Colonic mucosa (tissue), 4 donors: ENCODE measurements around the gene UBTD2. TPM values are rescaled to one million over a fixed set of nuclear protein-coding genes. Genes with fewer than 3 reads are reported as not detected.

ENCODE experiments used
- DNase-seq: peaks from one replicate; pipeline ENCODE4 v3.0.0-alpha.2; 2020
- H3K27ac ChIP-seq: fragments of 200-600 bp; one replicate; pipeline ENCODE4 v1.8.0; 2021
- H3K27me3 ChIP-seq: fragments of 200-600 bp; one replicate; pipeline ENCODE4 v1.8.0; 2021
- H3K36me3 ChIP-seq: fragments of 200-600 bp; one replicate; pipeline ENCODE4 v1.8.0; 2021
- H3K4me1 ChIP-seq: fragments of 200-600 bp; one replicate; pipeline ENCODE4 v1.8.0; 2021; ENCODE audit warnings: mild to moderate bottlenecking
- H3K4me3 ChIP-seq: fragments of 200-600 bp; one replicate; pipeline ENCODE4 v1.8.0; 2021
- H3K9ac ChIP-seq, 2 donors: one replicate each; pipeline ENCODE4 v1.7.0; 2013; ENCODE audit warnings: control low read depth in 2 of 2, low read depth in 2 of 2, low read length in 2 of 2
- H3K9me3 ChIP-seq: fragments of 200-600 bp; one replicate; pipeline ENCODE4 v1.8.0; 2021
- CTCF ChIP-seq: fragments of 200-600 bp; IDR thresholded peaks from one replicate; pipeline ENCODE4 v1.8.0; 2022; ENCODE audit warnings: antibody characterized with exemption, mild to moderate bottlenecking
- intact Hi-C: fragments of 100-400 bp; cut with DNase I; formaldehyde crosslinking; loops from one replicate; pipeline ENCODE4 v1.14.1; 2022
- total RNA-seq, 2 donors: library from RNA; stranded (reverse); fragmentation: NEBNext Ultra II Directional in 1 of 2; extraction: Animal tissue kit (Norgen Biotek cat#: 25700) in 1 of 2; gene quantifications; one replicate each; pipeline ENCODE4 v1.2.1, GENCODE V29; 2021
- donor health status: healthy.
- donor health status: DM: no; HTN: no; CAD: no.
- donor health status: DM: no; HTN: no; CAD: no.

Gene UBTD2
- total RNA-seq, 2 donors from 2014 or later = 15.4 to 24.3 TPM

GRCh38 chr5:172224996-172225395 lies 58.6 kb downstream of the UBTD2 start:
- Histone ChIP-seq H3K36me3 (no peaks in the 10 kb centered on the region), H3K9me3 (no peaks in the 10 kb centered on the region), H3K27ac (no peak overlapping the region), H3K9ac (no peak overlapping the region), H3K4me3 (no peak overlapping the region), H3K27me3 (no peaks in the 10 kb centered on the region), H3K4me1 (no peaks in the 10 kb centered on the region)
- no peak for DNase-seq
- intact Hi-C loops = no loop called here
- no peak for TF ChIP-seq CTCF

- intact Hi-C loops = no loop called here
- no peaks in the 10 kb centered on the region for H3K4me1 ChIP-seq
- H3K36me3 ChIP-seq = no peaks in the 10 kb centered on the region
- TF ChIP-seq CTCF = no peak
- H3K9ac ChIP-seq = no peak overlapping the region
- H3K27ac ChIP-seq = no peak overlapping the region
- no peaks in the 10 kb centered on the region for H3K27me3 ChIP-seq
- no peaks in the 10 kb centered on the region for H3K9me3 ChIP-seq
- no peak for DNase-seq
- no peak overlapping the region for H3K4me3 ChIP-seq
These were observed 59.4 kb downstream of the UBTD2 start for GRCh38 chr5:172223901-172224873.

- Histone ChIP-seq H3K9ac (no peak overlapping the region), H3K27me3 (no peaks in the 10 kb centered on the region), H3K36me3 (no peaks in the 10 kb centered on the region), H3K9me3 (no peaks in the 10 kb centered on the region), H3K4me3 (no peak overlapping the region), H3K27ac (no peak overlapping the region), H3K4me1 (no peaks in the 10 kb centered on the region)
- no peak for TF ChIP-seq CTCF
- intact Hi-C loops = no loop called here
- DNase-seq = no peak
These were observed 64.3 kb downstream of the UBTD2 start for GRCh38 chr5:172219296-172219695.

- Histone ChIP-seq H3K9ac (no peak overlapping the region), H3K9me3 (no peaks in the 10 kb centered on the region), H3K27ac (no peak overlapping the region), H3K4me1 (no peaks in the 10 kb centered on the region), H3K4me3 (no peak overlapping the region), H3K36me3 (no peaks in the 10 kb centered on the region), H3K27me3 (no peaks in the 10 kb centered on the region)
- intact Hi-C loops = no loop called here
- TF ChIP-seq CTCF = no peak
- DNase-seq = no peak
These were observed 67.2 kb downstream of the UBTD2 start for GRCh38 chr5:172216345-172216744.

GRCh38 chr5:172213126-172213525 lies 70.4 kb downstream of the UBTD2 start:
- H3K4me1 ChIP-seq = no peaks in the 10 kb centered on the region
- DNase-seq = no peak
- no peaks in the 10 kb centered on the region for H3K36me3 ChIP-seq
- no peak for TF ChIP-seq CTCF
- H3K4me3 ChIP-seq = no peak overlapping the region
- intact Hi-C loops = no loop called here
- H3K27ac ChIP-seq = no peak overlapping the region
- no peaks in the 10 kb centered on the region for H3K9me3 ChIP-seq
- H3K27me3 ChIP-seq = no peaks in the 10 kb centered on the region
- H3K9ac ChIP-seq = no peak overlapping the region
